Transverse colon (tissue), 3 donors: Measurements from ENCODE around the gene IL6R.

Source experiments
- EP300 ChIP-seq: sonication (generic); formaldehyde crosslinking; IDR thresholded peaks from one replicate; pipeline ENCODE4 v1.6.1; 2017; ENCODE audit warnings: antibody characterized with exemption, low read depth
- POLR2A ChIP-seq: fragments of 450-650 bp; IDR thresholded peaks from one replicate; pipeline ENCODE4 v1.6.1; 2016; ENCODE audit warnings: antibody characterized with exemption, mild to moderate bottlenecking, moderate library complexity
- TF ChIP-seq, protein P1 (sequence below), 5 experiments: fragments of 200-600 bp in 3 of 5; fragments of 450-650 bp in 2 of 5; sonication (generic) in 3 of 5; IDR thresholded peaks; 1 replicate in 2 of 5; 2 replicates in 3 of 5; pipeline ENCODE4 v1.5.1; 2016 to 2017; ENCODE audit warnings: antibody characterized with exemption in 5 of 5, inconsistent platforms in 3 of 5, mild to moderate bottlenecking in 2 of 5, moderate library complexity in 1 of 5

DNA sequence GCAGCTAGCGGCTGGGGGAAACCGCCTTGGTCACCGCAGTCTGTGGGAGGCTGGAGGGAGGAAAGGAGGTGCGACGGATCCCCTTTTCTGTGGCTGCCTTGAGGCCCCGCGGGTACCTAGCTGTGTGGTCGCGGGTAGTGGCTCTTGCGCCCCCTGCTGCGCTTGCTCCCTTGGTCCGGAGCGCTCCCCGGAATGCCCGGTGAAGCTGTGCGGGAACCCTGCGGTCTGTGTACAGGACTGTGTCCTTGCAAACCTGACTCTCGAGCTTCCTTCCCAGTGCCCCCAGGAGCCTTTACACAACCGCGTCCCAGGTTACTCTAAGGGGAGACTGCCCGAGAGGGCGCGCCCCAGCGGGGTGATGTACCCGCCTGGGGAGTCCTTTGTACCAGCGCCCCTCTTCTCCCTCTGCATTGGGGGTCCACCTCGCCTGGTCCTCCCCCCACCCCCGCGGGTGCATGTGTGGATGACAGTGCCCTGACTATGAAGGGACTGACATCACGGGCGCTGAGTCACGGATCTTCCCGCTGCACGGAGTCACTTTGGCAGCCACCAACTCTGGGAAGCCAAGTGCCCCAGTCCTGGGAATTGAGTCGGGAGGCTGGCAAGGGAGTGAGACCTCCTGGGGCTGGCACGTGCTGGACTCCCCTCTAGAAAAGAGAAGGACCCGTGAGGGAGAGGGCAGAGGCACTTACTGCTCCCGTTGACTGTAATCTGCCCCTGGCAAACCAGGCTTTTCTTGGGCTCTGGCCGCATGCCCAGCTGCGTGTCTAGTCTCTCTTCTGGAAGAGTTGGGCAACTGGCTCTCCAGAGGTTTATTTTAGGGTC is 816 bp downstream of the IL6R start:
- TF ChIP-seq POLR2A (no peak), EP300 (no peak)
- TF ChIP-seq, protein P1, sequence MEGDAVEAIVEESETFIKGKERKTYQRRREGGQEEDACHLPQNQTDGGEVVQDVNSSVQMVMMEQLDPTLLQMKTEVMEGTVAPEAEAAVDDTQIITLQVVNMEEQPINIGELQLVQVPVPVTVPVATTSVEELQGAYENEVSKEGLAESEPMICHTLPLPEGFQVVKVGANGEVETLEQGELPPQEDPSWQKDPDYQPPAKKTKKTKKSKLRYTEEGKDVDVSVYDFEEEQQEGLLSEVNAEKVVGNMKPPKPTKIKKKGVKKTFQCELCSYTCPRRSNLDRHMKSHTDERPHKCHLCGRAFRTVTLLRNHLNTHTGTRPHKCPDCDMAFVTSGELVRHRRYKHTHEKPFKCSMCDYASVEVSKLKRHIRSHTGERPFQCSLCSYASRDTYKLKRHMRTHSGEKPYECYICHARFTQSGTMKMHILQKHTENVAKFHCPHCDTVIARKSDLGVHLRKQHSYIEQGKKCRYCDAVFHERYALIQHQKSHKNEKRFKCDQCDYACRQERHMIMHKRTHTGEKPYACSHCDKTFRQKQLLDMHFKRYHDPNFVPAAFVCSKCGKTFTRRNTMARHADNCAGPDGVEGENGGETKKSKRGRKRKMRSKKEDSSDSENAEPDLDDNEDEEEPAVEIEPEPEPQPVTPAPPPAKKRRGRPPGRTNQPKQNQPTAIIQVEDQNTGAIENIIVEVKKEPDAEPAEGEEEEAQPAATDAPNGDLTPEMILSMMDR (IDR thresholded peaks at IDR 0.05) = peak; percentile 30 to 59 (median 44)
